ENCODE measurements around the gene SYT11.

- TF ChIP-seq EP300 (IDR thresholded peaks at IDR 0.05) (no peak), CTCF (IDR thresholded peaks at IDR 0.05) (no peak), JUNB (IDR thresholded peaks at IDR 0.05) (no peak), RNF2 (IDR thresholded peaks at IDR 0.05; ENCODE audit: borderline replicate concordance, low read depth) (no peak), POLR2A (IDR thresholded peaks at IDR 0.05; ENCODE audit: low read length) (peak; percentile 55), RAD21 (conservative IDR thresholded peaks at IDR 0.05 in 1 of 2, IDR thresholded peaks at IDR 0.05 in 1 of 2) (no peak), REST (IDR thresholded peaks at IDR 0.05) (no peak), HOXB13 (CRISPR knock-in tag; IDR thresholded peaks at IDR 0.05; ENCODE audit: low read depth) (no peak), CEBPB (IDR thresholded peaks at IDR 0.05) (no peak), USF2 (IDR thresholded peaks at IDR 0.05) (no peak)
Measured at GRCh38 chr1:155911156-155912055, 52.0 kb downstream of the SYT11 start, which contains the start of gene RIT1.

Measured in A549 (cell line).